Measurements from ENCODE around the gene PPP2R2D. TPM values are rescaled to one million over a fixed set of nuclear protein-coding genes. Genes with fewer than 3 reads are reported as not detected.

PPP2R2D gene
- total RNA-seq, 2 donors from 2014 or later: 23.8 to 30.6 TPM

GRCh38 chr10:131936736-131937135 lies 35.9 kb downstream of the PPP2R2D start:
- H3K4me1 ChIP-seq: peaks cover 0 to 32% of the 10 kb centered on the region in 2 donors
- no peak overlapping the region for H3K27ac ChIP-seq
- H3K4me3 ChIP-seq: no peak overlapping the region
- no peak for DNase-seq (ENCODE audit: low spot score)
- H3K36me3 ChIP-seq: peaks cover 48% of the 10 kb centered on the region
- TF ChIP-seq, protein P1, sequence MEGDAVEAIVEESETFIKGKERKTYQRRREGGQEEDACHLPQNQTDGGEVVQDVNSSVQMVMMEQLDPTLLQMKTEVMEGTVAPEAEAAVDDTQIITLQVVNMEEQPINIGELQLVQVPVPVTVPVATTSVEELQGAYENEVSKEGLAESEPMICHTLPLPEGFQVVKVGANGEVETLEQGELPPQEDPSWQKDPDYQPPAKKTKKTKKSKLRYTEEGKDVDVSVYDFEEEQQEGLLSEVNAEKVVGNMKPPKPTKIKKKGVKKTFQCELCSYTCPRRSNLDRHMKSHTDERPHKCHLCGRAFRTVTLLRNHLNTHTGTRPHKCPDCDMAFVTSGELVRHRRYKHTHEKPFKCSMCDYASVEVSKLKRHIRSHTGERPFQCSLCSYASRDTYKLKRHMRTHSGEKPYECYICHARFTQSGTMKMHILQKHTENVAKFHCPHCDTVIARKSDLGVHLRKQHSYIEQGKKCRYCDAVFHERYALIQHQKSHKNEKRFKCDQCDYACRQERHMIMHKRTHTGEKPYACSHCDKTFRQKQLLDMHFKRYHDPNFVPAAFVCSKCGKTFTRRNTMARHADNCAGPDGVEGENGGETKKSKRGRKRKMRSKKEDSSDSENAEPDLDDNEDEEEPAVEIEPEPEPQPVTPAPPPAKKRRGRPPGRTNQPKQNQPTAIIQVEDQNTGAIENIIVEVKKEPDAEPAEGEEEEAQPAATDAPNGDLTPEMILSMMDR (IDR thresholded peaks at IDR 0.05): no peak
- H3K27me3 ChIP-seq: no peaks in the 10 kb centered on the region
- no peaks in the 10 kb centered on the region for H3K9me3 ChIP-seq

GRCh38 chr10:131937836-131938235 lies 37.0 kb downstream of the PPP2R2D start:
- H3K9me3 ChIP-seq: no peaks in the 10 kb centered on the region
- H3K27ac ChIP-seq: no peak overlapping the region
- DNase-seq (ENCODE audit: low spot score): no peak
- TF ChIP-seq, protein P1 (IDR thresholded peaks at IDR 0.05): no peak
- H3K4me1 ChIP-seq: peaks cover 0 to 22% of the 10 kb centered on the region in 2 donors
- peaks cover 56% of the 10 kb centered on the region for H3K36me3 ChIP-seq
- H3K27me3 ChIP-seq: no peaks in the 10 kb centered on the region
- H3K4me3 ChIP-seq: no peak overlapping the region

GRCh38 chr10:131938681-131939080 lies 37.9 kb downstream of the PPP2R2D start:
- Histone ChIP-seq H3K9me3 (no peaks in the 10 kb centered on the region), H3K4me1 (peaks cover 0 to 14% of the 10 kb centered on the region in 2 donors), H3K36me3 (peaks cover 56% of the 10 kb centered on the region), H3K27ac (no peak overlapping the region), H3K4me3 (no peak overlapping the region), H3K27me3 (no peaks in the 10 kb centered on the region)
- no peak for DNase-seq (ENCODE audit: low spot score)
- TF ChIP-seq, protein P1 (IDR thresholded peaks at IDR 0.05): no peak

- Histone ChIP-seq H3K27ac (no peak overlapping the region), H3K4me1 (no peaks in the 10 kb centered on the region), H3K36me3 (peaks cover 71% of the 10 kb centered on the region), H3K4me3 (no peak overlapping the region), H3K9me3 (no peaks in the 10 kb centered on the region), H3K27me3 (no peaks in the 10 kb centered on the region)
- TF ChIP-seq, protein P1 (IDR thresholded peaks at IDR 0.05): no peak
- DNase-seq (ENCODE audit: low spot score): no peak
These were observed 41.6 kb downstream of the PPP2R2D start for GRCh38 chr10:131942455-131942854.

GRCh38 chr10:131943021-131943814 lies 42.4 kb downstream of the PPP2R2D start:
- Histone ChIP-seq H3K4me1 (no peaks in the 10 kb centered on the region), H3K9me3 (no peaks in the 10 kb centered on the region), H3K36me3 (peaks cover 73% of the 10 kb centered on the region), H3K4me3 (no peak overlapping the region), H3K27ac (no peak overlapping the region), H3K27me3 (no peaks in the 10 kb centered on the region)
- TF ChIP-seq, protein P1 (IDR thresholded peaks at IDR 0.05): peak in 1 of 2 donors; percentile 50
- no peak for DNase-seq (ENCODE audit: low spot score)
